ENCODE measurements around the gene KLHL40.

KLHL40 gene

GRCh38 chr3:42736081-42736480 is 50.7 kb downstream of the KLHL40 start:
- in situ Hi-C loops (cut with HindIII; ENCODE audit: low pct_ligation_motif_present, low sequenced_read_pairs): no loop called here

GRCh38 chr3:42736531-42736930 is 51.2 kb downstream of the KLHL40 start:
- DNase-seq: no peak
- H3K27ac ChIP-seq: no peak overlapping the region
- H3K36me3 ChIP-seq (replicated peaks): no peaks in the 10 kb centered on the region
- H3K27me3 ChIP-seq (replicated peaks): no peaks in the 10 kb centered on the region
- TF ChIP-seq CTCF (IDR thresholded peaks at IDR 0.05; ENCODE audit: low read depth, low read length, missing control alignments): no peak
- H3K4me3 ChIP-seq (ENCODE audit: low read depth, low read length): no peak overlapping the region
- in situ Hi-C loops (cut with HindIII; ENCODE audit: low pct_ligation_motif_present, low sequenced_read_pairs): no loop called here

More at GRCh38 chr3:42736081-42736480, 50.7 kb downstream of the KLHL40 start:
- Histone ChIP-seq H3K4me3 (ENCODE audit: low read depth, low read length) (no peak overlapping the region), H3K27ac (no peak overlapping the region), H3K36me3 (replicated peaks) (no peaks in the 10 kb centered on the region), H3K27me3 (replicated peaks) (no peaks in the 10 kb centered on the region)
- DNase-seq: no peak
- TF ChIP-seq CTCF (IDR thresholded peaks at IDR 0.05; ENCODE audit: low read depth, low read length, missing control alignments): no peak

- in situ Hi-C loops (cut with HindIII; ENCODE audit: low pct_ligation_motif_present, low sequenced_read_pairs): no loop called here
- TF ChIP-seq CTCF (IDR thresholded peaks at IDR 0.05; ENCODE audit: low read depth, low read length, missing control alignments): no peak
- no peak overlapping the region for H3K4me3 ChIP-seq (ENCODE audit: low read depth, low read length)
- no peak for DNase-seq
- no peaks in the 10 kb centered on the region for H3K36me3 ChIP-seq (replicated peaks)
- no peaks in the 10 kb centered on the region for H3K27me3 ChIP-seq (replicated peaks)
- no peak overlapping the region for H3K27ac ChIP-seq
Measured at GRCh38 chr3:42739401-42740158, 54.2 kb downstream of the KLHL40 start.

- DNase-seq: no peak
- Histone ChIP-seq H3K27me3 (replicated peaks) (no peaks in the 10 kb centered on the region), H3K36me3 (replicated peaks) (no peaks in the 10 kb centered on the region), H3K4me3 (ENCODE audit: low read depth, low read length) (no peak overlapping the region), H3K27ac (no peak overlapping the region)
- TF ChIP-seq CTCF (IDR thresholded peaks at IDR 0.05; ENCODE audit: low read depth, low read length, missing control alignments): no peak
- in situ Hi-C loops (cut with HindIII; ENCODE audit: low pct_ligation_motif_present, low sequenced_read_pairs): no loop called here
Measured at GRCh38 chr3:42741796-42742195, 56.5 kb downstream of the KLHL40 start.
